ENCODE measurements around the gene TFR2.

- no peak for TF ChIP-seq CTCF (IDR thresholded peaks at IDR 0.05)
- TF ChIP-seq POLR2A (IDR thresholded peaks at IDR 0.05): no peak
These were observed 12.1 kb downstream of the TFR2 start for GRCh38 chr7:100629117-100629716.

All from lower leg skin (tissue), 3 donors.